ENCODE data around the gene ARMC12. TPM values are rescaled to one million over a fixed set of nuclear protein-coding genes. Genes with fewer than 3 reads are reported as not detected.

Gene ARMC12
- total and polyA plus RNA-seq, 2 of the 13 experiments (the other 11 are each of a cell fraction or from before 2014, with no cell fraction given), result 1.3 TPM; not detected in 1

DNA sequence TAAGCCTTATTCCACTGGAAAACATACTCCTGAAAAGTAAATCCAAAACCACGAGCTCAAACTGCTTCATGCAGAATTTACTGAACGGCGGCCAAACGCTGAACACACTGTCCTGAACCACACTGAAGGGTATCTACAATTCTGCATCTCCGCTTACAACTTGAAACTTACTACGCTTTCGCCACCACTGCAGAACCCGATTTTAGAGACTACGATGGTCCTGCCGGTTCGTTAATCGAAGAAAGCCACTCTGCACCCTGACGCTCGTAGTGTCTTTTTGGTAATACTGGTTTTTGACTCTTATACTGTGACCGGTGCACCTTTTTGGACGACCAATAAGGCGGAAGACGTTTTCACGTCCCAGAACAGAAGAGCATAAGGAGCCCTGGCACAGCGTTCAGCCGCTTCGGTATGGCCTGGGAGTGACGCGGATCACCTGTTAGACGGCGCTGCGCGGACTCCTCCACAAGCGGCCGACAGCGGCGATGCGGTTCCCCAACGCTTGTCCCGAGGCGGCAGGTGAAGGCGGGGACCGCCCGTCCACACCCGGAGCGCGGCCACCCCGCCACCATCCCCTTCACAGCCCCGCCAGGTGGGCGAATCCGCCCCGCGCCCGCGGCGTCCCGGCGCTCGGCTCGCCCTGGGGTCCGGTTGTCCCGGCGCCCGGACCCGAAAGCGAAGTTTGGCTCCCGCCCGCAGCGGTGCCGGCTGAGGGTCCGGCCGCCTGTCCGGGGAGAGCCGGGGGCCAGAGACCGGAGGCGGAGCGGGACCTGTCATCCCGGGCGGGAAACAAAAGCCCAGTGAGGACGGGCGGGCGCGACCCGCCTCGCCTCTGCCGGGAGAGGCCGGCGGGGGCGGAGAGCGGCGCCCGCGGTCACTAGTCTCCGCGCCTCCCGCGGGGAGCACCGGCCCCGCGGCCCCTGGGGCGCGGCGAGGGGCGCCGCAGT lies 48.9 kb upstream of the ARMC12 start (continued):
- TF ChIP-seq ZNF788 (CRISPR knock-in tag; IDR thresholded peaks at IDR 0.05; ENCODE audit: borderline replicate concordance) (no peak), PAF1 (CRISPR knock-in tag; IDR thresholded peaks at IDR 0.05) (no peak), GTF2F1 (IDR thresholded peaks at IDR 0.05; ENCODE audit: low read length) (no peak), SAP130 (CRISPR knock-in tag; IDR thresholded peaks at IDR 0.05; ENCODE audit: low read depth) (peak; percentile 74), NR3C1 (CRISPR knock-in tag; IDR thresholded peaks at IDR 0.05) (no peak), ZBTB8A (CRISPR knock-in tag; IDR thresholded peaks at IDR 0.05; ENCODE audit: borderline replicate concordance, low read depth) (no peak), RBM22 (optimal IDR thresholded peaks at IDR 0.05; ENCODE audit: low read length) (no peak), ZSCAN21 (CRISPR knock-in tag; IDR thresholded peaks at IDR 0.05; ENCODE audit: borderline replicate concordance) (0 out of 2 replicates have a peak, but pooled peaks have one; percentile 17), ZNF44 (CRISPR knock-in tag; IDR thresholded peaks at IDR 0.05) (no peak), XBP1 (CRISPR knock-in tag; IDR thresholded peaks at IDR 0.05) (no peak), U2AF2 (IDR thresholded peaks at IDR 0.05; ENCODE audit: low read depth, low read length) (no peak), ZFP1 (CRISPR knock-in tag; IDR thresholded peaks at IDR 0.05) (no peak), RCOR2 (CRISPR knock-in tag; IDR thresholded peaks at IDR 0.05) (0 out of 2 replicates have a peak, but pooled peaks have one; percentile 50), ZNF501 (CRISPR knock-in tag; IDR thresholded peaks at IDR 0.05) (no peak), MEIS1 (CRISPR knock-in tag; IDR thresholded peaks at IDR 0.05; ENCODE audit: borderline replicate concordance) (no peak), ZNF484 (CRISPR knock-in tag; IDR thresholded peaks at IDR 0.05; ENCODE audit: borderline replicate concordance, low read depth) (0 out of 2 replicates have a peak, but pooled peaks have one; percentile 55), ZFP36L1 (CRISPR knock-in tag; IDR thresholded peaks at IDR 0.05) (0 out of 2 replicates have a peak, but pooled peaks have one; percentile 62), PHF5A (CRISPR knock-in tag; IDR thresholded peaks at IDR 0.05; ENCODE audit: low read depth, unreplicated experiment) (no peak), ZNF10 (CRISPR knock-in tag; IDR thresholded peaks at IDR 0.05; ENCODE audit: borderline replicate concordance, low read depth) (no peak), ZMYM3 (CRISPR knock-in tag; IDR thresholded peaks at IDR 0.05) (peak; percentile 90), NCOA5 (CRISPR knock-in tag; IDR thresholded peaks at IDR 0.05) (no peak), ZNF350 (CRISPR knock-in tag; IDR thresholded peaks at IDR 0.05; ENCODE audit: borderline replicate concordance, low read depth) (no peak; the same call in 1 of the 2 replicates), NBN (conservative IDR thresholded peaks at IDR 0.05) (no peak), ZNF737 (CRISPR knock-in tag; IDR thresholded peaks at IDR 0.05; ENCODE audit: borderline replicate concordance) (no peak), ZNF724P (CRISPR knock-in tag; IDR thresholded peaks at IDR 0.05; ENCODE audit: borderline replicate concordance) (peak; percentile 56; the same call in 1 of the 2 replicates)
- TF ChIP-seq, protein P1, sequence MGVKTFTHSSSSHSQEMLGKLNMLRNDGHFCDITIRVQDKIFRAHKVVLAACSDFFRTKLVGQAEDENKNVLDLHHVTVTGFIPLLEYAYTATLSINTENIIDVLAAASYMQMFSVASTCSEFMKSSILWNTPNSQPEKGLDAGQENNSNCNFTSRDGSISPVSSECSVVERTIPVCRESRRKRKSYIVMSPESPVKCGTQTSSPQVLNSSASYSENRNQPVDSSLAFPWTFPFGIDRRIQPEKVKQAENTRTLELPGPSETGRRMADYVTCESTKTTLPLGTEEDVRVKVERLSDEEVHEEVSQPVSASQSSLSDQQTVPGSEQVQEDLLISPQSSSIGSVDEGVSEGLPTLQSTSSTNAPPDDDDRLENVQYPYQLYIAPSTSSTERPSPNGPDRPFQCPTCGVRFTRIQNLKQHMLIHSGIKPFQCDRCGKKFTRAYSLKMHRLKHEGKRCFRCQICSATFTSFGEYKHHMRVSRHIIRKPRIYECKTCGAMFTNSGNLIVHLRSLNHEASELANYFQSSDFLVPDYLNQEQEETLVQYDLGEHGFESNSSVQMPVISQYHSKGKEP (CRISPR knock-in tag; IDR thresholded peaks at IDR 0.05), result no peak

Data from HepG2 (cell line).